ENCODE results near the gene COL18A1.

Gene COL18A1

DNA sequence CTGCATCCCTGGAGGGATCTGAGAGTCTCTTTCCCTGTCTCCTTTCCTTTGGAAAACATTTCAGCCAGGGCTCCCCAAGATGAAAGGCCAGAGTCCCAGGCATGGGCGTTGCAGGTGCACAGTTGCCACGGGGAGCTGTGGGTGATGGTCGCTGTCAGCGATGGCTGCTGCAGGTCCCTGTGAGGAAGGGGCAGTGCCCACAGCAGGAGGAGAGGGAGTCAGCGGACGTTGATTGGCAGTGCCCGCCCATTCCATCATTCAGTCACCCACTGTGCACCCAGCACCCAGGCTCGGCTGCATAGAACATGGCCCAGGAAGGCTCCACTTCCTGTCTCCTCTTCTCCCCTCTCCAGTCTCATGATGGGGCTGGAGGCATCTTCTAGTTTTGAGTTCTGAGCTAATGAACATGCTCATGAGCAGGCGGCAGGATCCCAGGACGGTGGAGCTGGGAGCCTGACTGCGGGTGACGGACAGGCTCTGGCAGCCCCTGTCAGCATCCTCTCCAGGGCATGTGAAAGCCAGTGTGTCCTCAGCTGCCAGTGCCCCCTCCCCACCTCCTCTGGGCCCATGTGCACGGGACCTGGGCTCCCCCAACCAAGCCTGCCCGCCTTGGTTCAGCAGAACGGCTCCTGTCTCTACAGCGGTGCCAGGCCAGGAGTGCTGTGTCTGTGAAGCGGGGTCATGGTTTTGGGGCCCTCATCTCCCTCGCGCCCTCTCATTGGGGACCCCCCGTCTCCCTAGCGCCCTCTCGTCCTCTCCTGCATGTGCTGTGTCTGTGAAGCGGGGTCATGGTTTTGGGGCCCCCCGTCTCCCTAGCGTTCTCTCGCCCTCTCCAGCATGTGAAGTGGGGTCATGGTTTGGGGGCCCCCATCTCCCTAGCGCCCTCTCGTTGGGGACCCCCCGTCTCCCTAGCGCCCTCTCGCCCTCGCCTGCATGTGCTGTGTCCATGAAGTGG lies 24.5 kb downstream of the COL18A1 start:
- Histone ChIP-seq H3K14ac (ENCODE audit: low read length) (peak overlapping the region; percentile 56), H4K8ac (ENCODE audit: low read depth, low read length) (no peak overlapping the region), H2AFZ (ENCODE audit: low read length) (no peak overlapping the region), H3K79me1 (ENCODE audit: low read depth, low read length) (peaks cover 25% of the 10 kb centered on the region), H2BK12ac (ENCODE audit: low read length) (peak overlapping the region; percentile 84), H3K4me3 (ENCODE audit: low read length in 2 of 2) (no peak overlapping the region), H3K18ac (ENCODE audit: low read length) (peak overlapping the region; percentile 93), H3K23ac (ENCODE audit: low read depth, low read length, poor library complexity) (peak overlapping the region; percentile 65), H3K4ac (ENCODE audit: low read length) (peak overlapping the region; percentile 84), H3K4me1 (ENCODE audit: control insufficient read depth in 2 of 2, insufficient read depth in 1 of 2, low read depth in 1 of 2, low read length in 2 of 2) (peaks cover 19 to 37% of the 10 kb centered on the region in 2 donors), H4K91ac (ENCODE audit: low read depth, low read length, poor library complexity) (no peak overlapping the region), H2BK5ac (ENCODE audit: low read length) (peak overlapping the region; percentile 87), H3K36me3 (replicated peaks in 1 of 2; ENCODE audit: control insufficient read depth in 2 of 2, insufficient read depth in 2 of 2, low read length in 2 of 2) (no peaks in the 10 kb centered on the region), H3K4me2 (ENCODE audit: insufficient read depth, low read length, poor library complexity, severe bottlenecking) (peak overlapping the region; percentile 11), H2BK120ac (ENCODE audit: low read depth, low read length) (peak overlapping the region; percentile 81), H2BK15ac (ENCODE audit: low read length) (peak overlapping the region; percentile 35), H2AK5ac (ENCODE audit: low read depth, low read length) (peak overlapping the region; percentile 100), H3K27me3 (ENCODE audit: control insufficient read depth in 3 of 3, insufficient read depth in 3 of 3, low read depth in 1 of 3, low read length in 3 of 3) (peaks cover 0 to 3% (median 0%) of the 10 kb centered on the region in 3 experiments), H3K9ac (ENCODE audit: low read depth, low read length, poor library complexity) (no peak overlapping the region), H3K9me3 (replicated peaks in 1 of 2; ENCODE audit: control insufficient read depth in 2 of 2, insufficient read depth in 1 of 2, low read depth in 1 of 2, low read length in 2 of 2) (peaks cover 0 to 2% of the 10 kb centered on the region in 2 donors), H3K27ac (replicated peaks; ENCODE audit: low read length) (no peak overlapping the region)
- WGBS, 2 donors (ENCODE audit: extremely low coverage in 2 of 2, insufficient read length in 2 of 2, insufficient replicate concordance in 1 of 2) = no CpG with 5 or more reads among the region's 32 CpGs
- DNase-seq (ENCODE audit: low spot score) = no peak

DNA sequence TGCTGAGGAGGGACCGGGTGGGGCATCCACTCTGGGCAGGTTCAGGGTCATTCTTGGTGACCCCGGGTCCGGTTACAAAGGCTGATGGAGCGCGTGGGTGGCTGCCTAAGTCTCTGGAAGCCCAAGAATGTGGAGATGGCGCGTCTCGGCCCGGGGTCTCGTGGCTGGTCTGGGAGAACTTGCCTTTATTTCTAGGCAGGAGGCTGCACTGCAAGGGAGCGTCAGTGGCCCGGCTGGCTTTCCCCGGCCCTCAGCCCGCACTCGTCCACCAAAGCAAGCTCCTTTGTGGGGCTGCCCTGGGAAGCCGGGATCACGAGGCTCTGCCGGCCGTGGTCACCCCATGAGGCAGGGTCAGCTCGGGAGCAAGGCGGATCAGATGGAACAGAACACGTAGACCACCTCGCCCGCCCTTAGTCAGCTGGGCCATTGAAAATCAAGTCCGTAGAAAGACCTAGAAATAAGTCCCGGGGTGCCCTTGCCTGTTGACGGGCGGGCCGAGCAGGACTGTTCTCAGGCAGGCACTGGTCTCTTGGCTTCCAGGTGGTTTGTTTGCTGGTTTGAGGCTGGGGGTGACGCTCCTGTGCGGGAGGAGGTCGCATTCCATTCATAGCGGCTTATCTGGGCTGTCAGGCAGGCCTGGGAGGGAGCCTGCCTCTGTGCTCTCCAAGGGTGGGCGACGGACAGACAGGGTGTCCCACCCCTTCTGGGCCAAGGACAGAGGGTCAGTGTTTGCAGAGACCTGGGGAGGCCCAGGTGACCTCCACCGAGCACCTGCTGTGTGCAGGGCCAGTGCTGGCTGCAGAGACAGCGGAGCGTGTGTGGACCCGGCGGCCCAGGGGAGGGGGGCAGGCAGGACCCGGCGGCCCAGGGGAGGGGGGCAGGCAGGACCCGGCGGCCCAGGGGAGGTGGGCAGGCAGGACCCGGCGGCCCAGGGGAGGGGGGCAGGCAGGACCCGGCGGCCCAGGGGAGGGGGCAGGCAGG lies 25.8 kb downstream of the COL18A1 start:
- peak overlapping the region; percentile 93 for H3K18ac ChIP-seq (ENCODE audit: low read length)
- no peak overlapping the region for H2BK5ac ChIP-seq (ENCODE audit: low read length)
- H4K8ac ChIP-seq (ENCODE audit: low read depth, low read length) = no peak overlapping the region
- peak overlapping the region; percentile 63 for H2BK12ac ChIP-seq (ENCODE audit: low read length)
- peak overlapping the region; percentile 34 for H3K9ac ChIP-seq (ENCODE audit: low read depth, low read length, poor library complexity)
- H3K4me2 ChIP-seq (ENCODE audit: insufficient read depth, low read length, poor library complexity, severe bottlenecking) = peak overlapping the region; percentile 54
- H3K4me3 ChIP-seq (ENCODE audit: low read length in 2 of 2) = no peak overlapping the region
- peak overlapping the region; percentile 29 for H3K27ac ChIP-seq (replicated peaks; ENCODE audit: low read length)
- H3K23ac ChIP-seq (ENCODE audit: low read depth, low read length, poor library complexity) = peak overlapping the region; percentile 11
- WGBS, 2 donors (ENCODE audit: extremely low coverage in 2 of 2, insufficient read length in 2 of 2, insufficient replicate concordance in 1 of 2) = no CpG with 5 or more reads among the region's 48 CpGs
- peak; percentile 78 for DNase-seq (ENCODE audit: low spot score)
- no peak overlapping the region for H4K91ac ChIP-seq (ENCODE audit: low read depth, low read length, poor library complexity)
- H3K79me1 ChIP-seq (ENCODE audit: low read depth, low read length) = peaks cover 26% of the 10 kb centered on the region
- H2AFZ ChIP-seq (ENCODE audit: low read length) = peak overlapping the region; percentile 64
- H2BK15ac ChIP-seq (ENCODE audit: low read length) = peak overlapping the region; percentile 3
- H2BK120ac ChIP-seq (ENCODE audit: low read depth, low read length) = no peak overlapping the region
- H3K27me3 ChIP-seq (ENCODE audit: control insufficient read depth in 3 of 3, insufficient read depth in 3 of 3, low read depth in 1 of 3, low read length in 3 of 3) = peaks cover 0 to 5% (median 0%) of the 10 kb centered on the region in 3 experiments
- H2AK5ac ChIP-seq (ENCODE audit: low read depth, low read length) = peak overlapping the region; percentile 100
- peak overlapping the region; percentile 21 for H3K14ac ChIP-seq (ENCODE audit: low read length)
- H3K4me1 ChIP-seq (ENCODE audit: control insufficient read depth in 2 of 2, insufficient read depth in 1 of 2, low read depth in 1 of 2, low read length in 2 of 2) = peaks cover 19 to 35% of the 10 kb centered on the region in 2 donors
- no peak overlapping the region for H3K4ac ChIP-seq (ENCODE audit: low read length)
- H3K36me3 ChIP-seq (replicated peaks in 1 of 2; ENCODE audit: control insufficient read depth in 2 of 2, insufficient read depth in 2 of 2, low read length in 2 of 2) = no peaks in the 10 kb centered on the region
- H3K9me3 ChIP-seq (replicated peaks in 1 of 2; ENCODE audit: control insufficient read depth in 2 of 2, insufficient read depth in 1 of 2, low read depth in 1 of 2, low read length in 2 of 2) = peaks cover 0 to 2% of the 10 kb centered on the region in 2 donors

DNA sequence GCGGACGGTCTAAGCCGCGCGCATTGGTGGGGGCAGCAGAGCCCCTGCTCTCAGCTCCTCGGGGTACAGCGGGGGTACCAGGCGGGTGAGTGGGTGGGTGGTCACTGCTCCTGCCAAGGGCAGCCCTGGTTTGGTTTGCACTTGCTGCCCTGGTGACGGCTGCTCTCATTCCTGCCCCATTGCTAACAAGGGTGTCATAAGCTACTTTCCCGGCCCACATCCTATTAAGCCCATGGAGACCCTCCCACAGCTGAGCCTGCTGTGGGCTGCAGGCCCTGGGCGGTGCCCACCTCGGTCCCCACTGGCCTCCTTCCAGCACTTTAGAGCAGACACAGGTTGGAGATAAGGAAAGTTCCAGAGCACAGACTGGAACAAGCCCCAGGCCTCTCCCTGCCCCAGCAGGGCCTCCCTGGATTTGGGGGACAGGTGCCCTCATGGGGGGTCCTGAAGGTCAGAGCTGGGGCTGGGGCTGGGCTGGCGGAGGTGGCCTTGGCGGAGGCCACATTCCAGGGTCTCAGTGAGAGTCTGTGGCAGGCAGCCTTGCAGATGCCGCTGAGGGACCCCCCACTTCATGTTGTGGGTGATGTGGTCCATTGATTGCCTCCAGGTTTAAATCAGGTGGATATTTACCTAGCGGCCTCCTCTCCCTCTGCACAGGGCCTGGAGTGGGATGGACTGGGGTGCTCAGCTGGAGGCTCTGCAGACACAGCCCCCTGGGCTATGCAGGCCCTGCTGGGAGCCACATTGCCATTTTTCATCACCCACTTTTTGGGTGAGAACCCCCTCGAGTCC lies 27.0 kb downstream of the COL18A1 start:
- DNase-seq (ENCODE audit: low spot score) = no peak
- no CpG with 5 or more reads among the region's 17 CpGs for WGBS, 2 donors (ENCODE audit: extremely low coverage in 2 of 2, insufficient read length in 2 of 2, insufficient replicate concordance in 1 of 2)
- Histone ChIP-seq H2AK5ac (ENCODE audit: low read depth, low read length) (peak overlapping the region; percentile 33), H2BK5ac (ENCODE audit: low read length) (no peak overlapping the region), H3K9ac (ENCODE audit: low read depth, low read length, poor library complexity) (no peak overlapping the region), H3K23ac (ENCODE audit: low read depth, low read length, poor library complexity) (peak overlapping the region; percentile 27), H2BK15ac (ENCODE audit: low read length) (peak overlapping the region; percentile 82), H3K9me3 (replicated peaks in 1 of 2; ENCODE audit: control insufficient read depth in 2 of 2, insufficient read depth in 1 of 2, low read depth in 1 of 2, low read length in 2 of 2) (peaks cover 0 to 2% of the 10 kb centered on the region in 2 donors), H3K27ac (replicated peaks; ENCODE audit: low read length) (no peak overlapping the region), H2BK120ac (ENCODE audit: low read depth, low read length) (no peak overlapping the region), H3K4me1 (ENCODE audit: control insufficient read depth in 2 of 2, insufficient read depth in 1 of 2, low read depth in 1 of 2, low read length in 2 of 2) (peaks cover 19 to 32% of the 10 kb centered on the region in 2 donors), H3K4me2 (ENCODE audit: insufficient read depth, low read length, poor library complexity, severe bottlenecking) (peak overlapping the region; percentile 39), H3K27me3 (ENCODE audit: control insufficient read depth in 3 of 3, insufficient read depth in 3 of 3, low read depth in 1 of 3, low read length in 3 of 3) (peaks cover 0 to 5% (median 1%) of the 10 kb centered on the region in 3 experiments), H4K8ac (ENCODE audit: low read depth, low read length) (no peak overlapping the region), H3K4me3 (ENCODE audit: low read length in 2 of 2) (no peak overlapping the region), H3K14ac (ENCODE audit: low read length) (no peak overlapping the region), H3K79me1 (ENCODE audit: low read depth, low read length) (peaks cover 28% of the 10 kb centered on the region), H3K4ac (ENCODE audit: low read length) (no peak overlapping the region), H3K18ac (ENCODE audit: low read length) (peak overlapping the region; percentile 93), H2AFZ (ENCODE audit: low read length) (no peak overlapping the region), H3K36me3 (replicated peaks in 1 of 2; ENCODE audit: control insufficient read depth in 2 of 2, insufficient read depth in 2 of 2, low read length in 2 of 2) (peaks cover 0 to 2% of the 10 kb centered on the region in 2 donors), H2BK12ac (ENCODE audit: low read length) (no peak overlapping the region), H4K91ac (ENCODE audit: low read depth, low read length, poor library complexity) (no peak overlapping the region)
